Hematopoietic multipotent progenitor cell (in vitro differentiated cells): ENCODE data around the gene PPP1R37. TPM values are rescaled to one million over a fixed set of nuclear protein-coding genes. Genes with fewer than 3 reads are reported as not detected.

ENCODE experiments used
- DNase-seq, 3 donors: peaks; one replicate each; pipeline ENCODE4 v3.0.0-alpha.2; 2011 to 2015; ENCODE audit warnings: low read depth in 2 of 3, low spot score in 2 of 3
- total RNA-seq: library from RNA; depleted of rRNA; stranded (reverse); fragments of >200 nt; gene quantifications from one replicate; pipeline ENCODE4 v1.2.3, GENCODE V29; 2012

PPP1R37 gene
- total RNA-seq, 1 donor, result 21.8 TPM

GRCh38 chr19:45163751-45164460, 70.9 kb downstream of the PPP1R37 start:
- DNase-seq, result no peak

- DNase-seq, result peak; percentile 22 to 76 (median 70)
These were observed 71.8 kb downstream of the PPP1R37 start for GRCh38 chr19:45164577-45165335.

GRCh38 chr19:45166723-45167252, 73.8 kb downstream of the PPP1R37 start:
- DNase-seq, result no peak

- no peak for DNase-seq
These were observed 75.9 kb downstream of the PPP1R37 start for GRCh38 chr19:45168767-45169351.

- DNase-seq, result no peak
These were observed 76.6 kb downstream of the PPP1R37 start for GRCh38 chr19:45169602-45170001.

GRCh38 chr19:45170146-45171106, 77.4 kb downstream of the PPP1R37 start:
- DNase-seq, result no peak

GRCh38 chr19:45171211-45171623, 78.2 kb downstream of the PPP1R37 start:
- DNase-seq, result peak in 2 of 3 donors; percentile 24 to 71

GRCh38 chr19:45172173-45172572, 79.2 kb downstream of the PPP1R37 start:
- no peak for DNase-seq

- no peak for DNase-seq
These were observed 79.7 kb downstream of the PPP1R37 start for GRCh38 chr19:45172611-45173208.

GRCh38 chr19:45173816-45174215, 80.8 kb downstream of the PPP1R37 start:
- DNase-seq, result no peak

- DNase-seq, result no peak
These were observed 82.8 kb downstream of the PPP1R37 start for GRCh38 chr19:45175515-45176345.

GRCh38 chr19:45177817-45178261, 84.9 kb downstream of the PPP1R37 start, which contains the start of gene TRAPPC6A:
TSS of gene TRAPPC6A (minus strand) at chr19:45178237. CDS start at chr19:45178218, 19 bp downstream.
- DNase-seq, result no peak

- DNase-seq, result peak; percentile 98 to 100 (median 100)
These were observed 85.5 kb downstream of the PPP1R37 start, which contains the start of gene BLOC1S3 for GRCh38 chr19:45178262-45179071. TSS of gene BLOC1S3 (plus strand) at chr19:45178784. CDS start at chr19:45179297, 513 bp downstream.

GRCh38 chr19:45179072-45179891, 86.3 kb downstream of the PPP1R37 start:
- DNase-seq, result peak in 2 of 3 donors; percentile 41 to 44

- DNase-seq, result no peak
These were observed 87.0 kb downstream of the PPP1R37 start for GRCh38 chr19:45179892-45180370.

GRCh38 chr19:45180936-45181335, 88.0 kb downstream of the PPP1R37 start:
- DNase-seq, result no peak

- no peak for DNase-seq
These were observed 89.8 kb downstream of the PPP1R37 start for GRCh38 chr19:45182758-45183157.
